ENCODE data around the gene ARHGAP15.

The ARHGAP15 gene

DNA sequence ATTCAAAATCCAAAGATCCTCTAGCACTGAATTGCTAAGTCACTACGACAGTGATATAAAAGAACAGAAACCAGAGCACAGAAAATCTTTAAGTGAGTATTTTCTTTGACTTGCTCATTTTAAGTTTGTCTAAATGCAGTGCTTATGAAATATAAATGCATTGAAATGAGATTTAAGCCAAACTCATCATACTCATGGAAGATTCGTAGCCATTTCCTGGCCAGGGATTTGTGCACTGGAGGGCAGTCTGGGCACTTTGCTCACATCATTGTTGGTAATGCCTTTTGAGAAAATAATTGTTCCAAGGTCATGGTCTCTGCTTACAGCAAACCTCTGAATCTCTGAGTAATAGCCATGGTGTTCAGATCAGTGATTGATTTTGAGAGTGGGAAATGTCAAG lies 307.7 kb downstream of the ARHGAP15 start:
- DNase-seq (ENCODE audit: low read depth in 2 of 2): no peak
- H3K4me3 ChIP-seq (replicated peaks in 1 of 2; ENCODE audit: low read depth in 2 of 2, low read length in 2 of 2): no peak overlapping the region
- no peak for TF ChIP-seq CTCF (IDR thresholded peaks at IDR 0.05; ENCODE audit: low read depth, low read length)

DNA sequence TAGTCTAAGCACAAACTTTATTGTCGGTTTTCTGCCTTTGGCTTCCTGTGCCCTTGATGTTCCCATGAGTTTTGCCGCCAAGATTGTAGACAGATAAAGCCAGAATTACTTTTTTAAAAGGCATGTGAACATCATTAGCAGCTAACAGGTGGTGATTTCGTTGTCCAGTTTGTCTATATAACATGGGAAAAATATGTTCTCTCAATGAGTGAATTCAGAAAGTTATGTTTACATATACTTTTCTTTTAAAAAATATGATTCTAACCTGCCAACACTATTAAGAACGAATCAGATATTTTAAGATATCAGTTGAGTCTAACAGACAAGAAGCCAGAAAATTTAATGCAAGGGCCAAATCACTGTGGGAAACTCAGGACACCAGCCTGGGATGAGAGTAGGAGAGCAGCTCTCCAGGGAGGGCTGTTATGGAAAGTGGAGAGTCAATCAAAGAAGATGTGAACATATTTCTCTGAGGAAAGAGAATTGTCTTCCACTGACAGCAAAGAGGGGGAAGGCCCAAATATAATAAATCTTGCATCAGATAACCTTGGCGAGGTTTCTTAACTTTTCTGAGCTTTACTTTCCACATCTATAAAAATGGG lies 311.3 kb downstream of the ARHGAP15 start:
- H3K4me3 ChIP-seq (replicated peaks in 1 of 2; ENCODE audit: low read depth in 2 of 2, low read length in 2 of 2): no peak overlapping the region
- TF ChIP-seq CTCF (IDR thresholded peaks at IDR 0.05; ENCODE audit: low read depth, low read length): no peak
- DNase-seq (ENCODE audit: low read depth in 2 of 2): no peak

- TF ChIP-seq CTCF (IDR thresholded peaks at IDR 0.05; ENCODE audit: low read depth, low read length): no peak
- peak overlapping the region in 1 of 2 donors; percentile 19 for H3K4me3 ChIP-seq (replicated peaks in 1 of 2; ENCODE audit: low read depth in 2 of 2, low read length in 2 of 2)
- DNase-seq (ENCODE audit: low read depth in 2 of 2): peak; percentile 15 to 38
Observed at GRCh38 chr2:143442193-143442592, 313.0 kb downstream of the ARHGAP15 start.

DNA sequence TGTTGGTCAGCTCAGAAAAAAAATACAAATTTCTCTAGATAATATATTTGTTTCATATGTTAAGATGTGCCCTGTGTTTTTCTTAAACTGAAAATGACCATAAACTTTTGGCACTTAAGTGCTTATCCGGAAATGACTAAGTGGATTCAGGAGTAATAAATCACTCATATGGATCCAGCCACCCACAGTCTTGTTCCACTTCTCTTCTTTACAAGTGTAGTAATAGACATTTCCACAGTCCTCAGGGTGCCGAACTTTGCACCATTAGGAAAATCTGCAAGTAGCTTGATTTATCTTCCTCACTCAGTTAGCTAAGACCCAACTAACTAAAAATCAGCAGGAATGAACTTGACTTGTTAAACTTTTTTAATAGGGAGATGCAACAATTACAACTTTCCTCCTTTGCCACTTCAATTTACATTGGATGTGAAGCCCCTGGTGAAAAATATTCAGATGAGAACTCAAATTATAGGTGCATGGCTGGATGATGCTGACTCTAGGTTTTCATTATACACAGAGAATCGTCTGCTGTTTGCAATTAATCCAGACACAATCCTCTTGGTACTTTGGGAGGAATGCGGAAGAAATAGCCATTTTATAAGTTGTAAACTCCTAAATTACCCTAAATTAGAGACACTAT lies 322.5 kb downstream of the ARHGAP15 start:
- peak in 1 of 2 donors; percentile 69 for DNase-seq (ENCODE audit: low read depth in 2 of 2)
- no peak for TF ChIP-seq CTCF (IDR thresholded peaks at IDR 0.05; ENCODE audit: low read depth, low read length)
- H3K4me3 ChIP-seq (replicated peaks in 1 of 2; ENCODE audit: low read depth in 2 of 2, low read length in 2 of 2): no peak overlapping the region

GRCh38 chr2:143452817-143453451 lies 323.7 kb downstream of the ARHGAP15 start:
- no peak overlapping the region for H3K4me3 ChIP-seq (replicated peaks in 1 of 2; ENCODE audit: low read depth in 2 of 2, low read length in 2 of 2)

GRCh38 chr2:143453981-143454511 lies 324.8 kb downstream of the ARHGAP15 start:
- H3K4me3 ChIP-seq (replicated peaks in 1 of 2; ENCODE audit: low read depth in 2 of 2, low read length in 2 of 2): no peak overlapping the region
- no peak for DNase-seq (ENCODE audit: low read depth in 2 of 2)
- TF ChIP-seq CTCF (IDR thresholded peaks at IDR 0.05; ENCODE audit: low read depth, low read length): no peak

More at GRCh38 chr2:143452817-143453451, 323.7 kb downstream of the ARHGAP15 start:
- no peak for TF ChIP-seq CTCF (IDR thresholded peaks at IDR 0.05; ENCODE audit: low read depth, low read length)
- DNase-seq (ENCODE audit: low read depth in 2 of 2): no peak

Measured in cardiac fibroblast (primary cell).